ENCODE data around the gene MXRA7.
A peak's percentile ranks its signal among the peaks of the same experiment; 100 is the strongest.

MXRA7 gene

GRCh38 chr17:76674600-76674999 is 36.2 kb downstream of the MXRA7 start:
- DNase-seq = no peak

- DNase-seq = no peak
Measured at GRCh38 chr17:76673729-76674128, 37.0 kb downstream of the MXRA7 start.

- no peak for DNase-seq
Measured at GRCh38 chr17:76672892-76673291, 37.9 kb downstream of the MXRA7 start.

- DNase-seq = no peak
Measured at GRCh38 chr17:76672270-76672851, 38.4 kb downstream of the MXRA7 start.

GRCh38 chr17:76671912-76672262 is 38.9 kb downstream of the MXRA7 start:
- no peak for DNase-seq

GRCh38 chr17:76671123-76671911 is 39.4 kb downstream of the MXRA7 start:
- peak; percentile 99 for DNase-seq

- no peak for DNase-seq
Measured at GRCh38 chr17:76670718-76671122, 40.0 kb downstream of the MXRA7 start.

- DNase-seq = no peak
Measured at GRCh38 chr17:76670020-76670717, 40.6 kb downstream of the MXRA7 start.

- DNase-seq = peak; percentile 33
Measured at GRCh38 chr17:76667786-76668453, 42.8 kb downstream of the MXRA7 start.

GRCh38 chr17:76667491-76667755 is 43.3 kb downstream of the MXRA7 start:
- no peak for DNase-seq

- DNase-seq = no peak
Measured at GRCh38 chr17:76660656-76661042, 50.1 kb downstream of the MXRA7 start.

- DNase-seq = peak; percentile 79
Measured at GRCh38 chr17:76659928-76660655, 50.7 kb downstream of the MXRA7 start.

GRCh38 chr17:76658242-76658662 is 52.5 kb downstream of the MXRA7 start:
- DNase-seq = no peak

GRCh38 chr17:76657505-76658241 is 53.1 kb downstream of the MXRA7 start:
- DNase-seq = no peak

- DNase-seq = no peak
Measured at GRCh38 chr17:76654408-76654807, 56.4 kb downstream of the MXRA7 start.

- no peak for DNase-seq
Measured at GRCh38 chr17:76650504-76650903, 60.3 kb downstream of the MXRA7 start.

- DNase-seq = no peak
Measured at GRCh38 chr17:76646712-76647111, 64.1 kb downstream of the MXRA7 start.

- DNase-seq = no peak
Measured at GRCh38 chr17:76645481-76645880, 65.3 kb downstream of the MXRA7 start.

GRCh38 chr17:76644995-76645394 is 65.8 kb downstream of the MXRA7 start:
- no peak for DNase-seq

- no peak for DNase-seq
Measured at GRCh38 chr17:76643553-76644148, 67.1 kb downstream of the MXRA7 start, which contains the start of gene ST6GALNAC1. Gene ST6GALNAC1, minus strand, starts transcription at chr17:76643757. Its CDS starts 119 bp downstream, at chr17:76643638.

GRCh38 chr17:76642994-76643393 is 67.8 kb downstream of the MXRA7 start:
- DNase-seq = no peak

- no peak for DNase-seq
Measured at GRCh38 chr17:76642032-76642561, 68.7 kb downstream of the MXRA7 start.

All from NCI-H2171 treated with DMSO at 0.1 percent for 48 hours (cell line).